ENCODE data around the gene RIMBP2.

RIMBP2 gene

GRCh38 chr12:130421896-130422295 is 294.2 kb downstream of the RIMBP2 start:
- Histone ChIP-seq H3K4me3 (ENCODE audit: extremely low read depth, insufficient read depth, low read length, poor library complexity, severe bottlenecking) (no peak overlapping the region), H3K4me1 (ENCODE audit: control insufficient read depth, insufficient read depth, low read length, poor library complexity, severe bottlenecking) (no peaks in the 10 kb centered on the region), H3K36me3 (ENCODE audit: control insufficient read depth, insufficient read depth, low read length) (no peaks in the 10 kb centered on the region), H3K9me3 (ENCODE audit: control insufficient read depth, low read length) (no peaks in the 10 kb centered on the region), H3K27ac (ENCODE audit: low read depth, low read length, severe bottlenecking) (no peak overlapping the region)
- WGBS, 2 experiments (ENCODE audit: insufficient coverage in 2 of 2), result 78 to 82% methylated on average over 5 to 6 of the region's 6 CpGs

GRCh38 chr12:130420071-130420470 is 296.0 kb downstream of the RIMBP2 start:
- 80 to 92% methylated on average over 1 to 2 of the region's 4 CpGs for WGBS, 2 experiments (ENCODE audit: insufficient coverage in 2 of 2)
- H3K4me1 ChIP-seq (ENCODE audit: control insufficient read depth, insufficient read depth, low read length, poor library complexity, severe bottlenecking), result no peaks in the 10 kb centered on the region
- H3K9me3 ChIP-seq (ENCODE audit: control insufficient read depth, low read length), result no peaks in the 10 kb centered on the region
- H3K27ac ChIP-seq (ENCODE audit: low read depth, low read length, severe bottlenecking), result no peak overlapping the region
- H3K4me3 ChIP-seq (ENCODE audit: extremely low read depth, insufficient read depth, low read length, poor library complexity, severe bottlenecking), result no peak overlapping the region
- no peaks in the 10 kb centered on the region for H3K36me3 ChIP-seq (ENCODE audit: control insufficient read depth, insufficient read depth, low read length)

- H3K27ac ChIP-seq (ENCODE audit: low read depth, low read length, severe bottlenecking), result no peak overlapping the region
- H3K4me3 ChIP-seq (ENCODE audit: extremely low read depth, insufficient read depth, low read length, poor library complexity, severe bottlenecking), result no peak overlapping the region
- no peaks in the 10 kb centered on the region for H3K4me1 ChIP-seq (ENCODE audit: control insufficient read depth, insufficient read depth, low read length, poor library complexity, severe bottlenecking)
- no peaks in the 10 kb centered on the region for H3K9me3 ChIP-seq (ENCODE audit: control insufficient read depth, low read length)
- H3K36me3 ChIP-seq (ENCODE audit: control insufficient read depth, insufficient read depth, low read length), result no peaks in the 10 kb centered on the region
- 70 to 91% methylated on average over 3 to 6 of the region's 6 CpGs for WGBS, 2 experiments (ENCODE audit: insufficient coverage in 2 of 2)
Measured at GRCh38 chr12:130419116-130419515, 297.0 kb downstream of the RIMBP2 start.

GRCh38 chr12:130418251-130418650 is 297.8 kb downstream of the RIMBP2 start:
- Histone ChIP-seq H3K36me3 (ENCODE audit: control insufficient read depth, insufficient read depth, low read length) (no peaks in the 10 kb centered on the region), H3K9me3 (ENCODE audit: control insufficient read depth, low read length) (no peaks in the 10 kb centered on the region), H3K4me1 (ENCODE audit: control insufficient read depth, insufficient read depth, low read length, poor library complexity, severe bottlenecking) (no peaks in the 10 kb centered on the region), H3K4me3 (ENCODE audit: extremely low read depth, insufficient read depth, low read length, poor library complexity, severe bottlenecking) (no peak overlapping the region), H3K27ac (ENCODE audit: low read depth, low read length, severe bottlenecking) (no peak overlapping the region)
- 90 to 93% methylated on average over 3 of the region's 3 CpGs for WGBS, 2 experiments (ENCODE audit: insufficient coverage in 2 of 2)

- Histone ChIP-seq H3K9me3 (ENCODE audit: control insufficient read depth, low read length) (no peaks in the 10 kb centered on the region), H3K4me3 (ENCODE audit: extremely low read depth, insufficient read depth, low read length, poor library complexity, severe bottlenecking) (no peak overlapping the region), H3K4me1 (ENCODE audit: control insufficient read depth, insufficient read depth, low read length, poor library complexity, severe bottlenecking) (no peaks in the 10 kb centered on the region), H3K36me3 (ENCODE audit: control insufficient read depth, insufficient read depth, low read length) (no peaks in the 10 kb centered on the region), H3K27ac (ENCODE audit: low read depth, low read length, severe bottlenecking) (no peak overlapping the region)
- 90 to 96% methylated on average over 5 of the region's 7 CpGs for WGBS, 2 experiments (ENCODE audit: insufficient coverage in 2 of 2)
Measured at GRCh38 chr12:130414381-130414780, 301.7 kb downstream of the RIMBP2 start.

GRCh38 chr12:130413909-130414308 is 302.2 kb downstream of the RIMBP2 start:
- no peak overlapping the region for H3K27ac ChIP-seq (ENCODE audit: low read depth, low read length, severe bottlenecking)

GRCh38 chr12:130412384-130412783 is 303.7 kb downstream of the RIMBP2 start:
- Histone ChIP-seq H3K4me1 (ENCODE audit: control insufficient read depth, insufficient read depth, low read length, poor library complexity, severe bottlenecking) (no peaks in the 10 kb centered on the region), H3K27ac (ENCODE audit: low read depth, low read length, severe bottlenecking) (no peak overlapping the region), H3K4me3 (ENCODE audit: extremely low read depth, insufficient read depth, low read length, poor library complexity, severe bottlenecking) (no peak overlapping the region), H3K36me3 (ENCODE audit: control insufficient read depth, insufficient read depth, low read length) (no peaks in the 10 kb centered on the region), H3K9me3 (ENCODE audit: control insufficient read depth, low read length) (no peaks in the 10 kb centered on the region)
- 100% methylated on average over 2 of the region's 8 CpGs for WGBS, 2 experiments (ENCODE audit: insufficient coverage in 2 of 2)

More at GRCh38 chr12:130413909-130414308, 302.2 kb downstream of the RIMBP2 start:
- Histone ChIP-seq H3K4me1 (ENCODE audit: control insufficient read depth, insufficient read depth, low read length, poor library complexity, severe bottlenecking) (no peaks in the 10 kb centered on the region), H3K9me3 (ENCODE audit: control insufficient read depth, low read length) (no peaks in the 10 kb centered on the region), H3K36me3 (ENCODE audit: control insufficient read depth, insufficient read depth, low read length) (no peaks in the 10 kb centered on the region), H3K4me3 (ENCODE audit: extremely low read depth, insufficient read depth, low read length, poor library complexity, severe bottlenecking) (no peak overlapping the region)
- WGBS, 2 experiments (ENCODE audit: insufficient coverage in 2 of 2), result 87 to 94% methylated on average over 17 to 18 of the region's 18 CpGs

- H3K9me3 ChIP-seq (ENCODE audit: control insufficient read depth, low read length), result no peaks in the 10 kb centered on the region
- no peaks in the 10 kb centered on the region for H3K36me3 ChIP-seq (ENCODE audit: control insufficient read depth, insufficient read depth, low read length)
- H3K27ac ChIP-seq (ENCODE audit: low read depth, low read length, severe bottlenecking), result no peak overlapping the region
- H3K4me1 ChIP-seq (ENCODE audit: control insufficient read depth, insufficient read depth, low read length, poor library complexity, severe bottlenecking), result no peaks in the 10 kb centered on the region
- 60% methylated on average over 3 to 5 of the region's 7 CpGs for WGBS, 2 experiments (ENCODE audit: insufficient coverage in 2 of 2)
- no peak overlapping the region for H3K4me3 ChIP-seq (ENCODE audit: extremely low read depth, insufficient read depth, low read length, poor library complexity, severe bottlenecking)
Measured at GRCh38 chr12:130405332-130405731, 310.8 kb downstream of the RIMBP2 start.

- Histone ChIP-seq H3K27ac (ENCODE audit: low read depth, low read length, severe bottlenecking) (no peak overlapping the region), H3K9me3 (ENCODE audit: control insufficient read depth, low read length) (no peaks in the 10 kb centered on the region), H3K4me1 (ENCODE audit: control insufficient read depth, insufficient read depth, low read length, poor library complexity, severe bottlenecking) (no peaks in the 10 kb centered on the region), H3K36me3 (ENCODE audit: control insufficient read depth, insufficient read depth, low read length) (no peaks in the 10 kb centered on the region), H3K4me3 (ENCODE audit: extremely low read depth, insufficient read depth, low read length, poor library complexity, severe bottlenecking) (no peak overlapping the region)
- WGBS, 2 experiments (ENCODE audit: insufficient coverage in 2 of 2), result 74 to 93% methylated on average over 3 of the region's 6 CpGs
Measured at GRCh38 chr12:130401703-130402102, 314.4 kb downstream of the RIMBP2 start.

GRCh38 chr12:130398100-130398848 is 317.8 kb downstream of the RIMBP2 start:
- Histone ChIP-seq H3K36me3 (ENCODE audit: control insufficient read depth, insufficient read depth, low read length) (no peaks in the 10 kb centered on the region), H3K9me3 (ENCODE audit: control insufficient read depth, low read length) (no peaks in the 10 kb centered on the region), H3K4me3 (ENCODE audit: extremely low read depth, insufficient read depth, low read length, poor library complexity, severe bottlenecking) (no peak overlapping the region), H3K27ac (ENCODE audit: low read depth, low read length, severe bottlenecking) (no peak overlapping the region), H3K4me1 (ENCODE audit: control insufficient read depth, insufficient read depth, low read length, poor library complexity, severe bottlenecking) (no peaks in the 10 kb centered on the region)
- WGBS, 2 experiments (ENCODE audit: insufficient coverage in 2 of 2), result 81 to 86% methylated on average over 8 to 10 of the region's 12 CpGs

GRCh38 chr12:130396667-130397066 is 319.4 kb downstream of the RIMBP2 start:
- WGBS, 2 experiments (ENCODE audit: insufficient coverage in 2 of 2), result 100% methylated on average over 1 of the region's 2 CpGs
- Histone ChIP-seq H3K27ac (ENCODE audit: low read depth, low read length, severe bottlenecking) (no peak overlapping the region), H3K4me1 (ENCODE audit: control insufficient read depth, insufficient read depth, low read length, poor library complexity, severe bottlenecking) (no peaks in the 10 kb centered on the region)

More at GRCh38 chr12:130396667-130397066, 319.4 kb downstream of the RIMBP2 start:
- no peaks in the 10 kb centered on the region for H3K36me3 ChIP-seq (ENCODE audit: control insufficient read depth, insufficient read depth, low read length)
- H3K9me3 ChIP-seq (ENCODE audit: control insufficient read depth, low read length), result no peaks in the 10 kb centered on the region
- no peak overlapping the region for H3K4me3 ChIP-seq (ENCODE audit: extremely low read depth, insufficient read depth, low read length, poor library complexity, severe bottlenecking)
